Left lung (tissue), 10 donors: ENCODE measurements around the gene ALK. TPM values are rescaled to one million over a fixed set of nuclear protein-coding genes. Genes with fewer than 3 reads are reported as not detected.

Experiments used
- ATAC-seq: fragments of 200-7000 bp; cut with Tn5 transposase; one replicate; pipeline ENCODE4 v1.9.1; 2020; ENCODE audit warnings: moderate library complexity
- DNase-seq, 4 donors: peaks; one replicate each; pipeline ENCODE4 v3.0.0-alpha.2; 2013 to 2020
- H3K27ac ChIP-seq, 2 donors: fragments of 200-600 bp; sonication (generic) in 1 of 2; one replicate each; pipeline versions ENCODE4 v1.5.0 to v1.8.0; 2020 to 2021
- H3K27me3 ChIP-seq, 2 donors: fragments of 200-600 bp; sonication (generic) in 1 of 2; one replicate each; pipeline versions ENCODE4 v1.5.0 to v1.8.0; 2020 to 2021
- H3K36me3 ChIP-seq, 2 donors: fragments of 200-600 bp; sonication (generic) in 1 of 2; one replicate each; pipeline versions ENCODE4 v1.5.0 to v1.8.0; 2020 to 2021
- H3K4me1 ChIP-seq, 2 donors: fragments of 200-600 bp; one replicate each; pipeline ENCODE4 v1.8.0; 2021
- H3K4me3 ChIP-seq, 2 donors: fragments of 200-600 bp; sonication (generic) in 1 of 2; one replicate each; pipeline versions ENCODE4 v1.5.0 to v1.8.0; 2020 to 2021; ENCODE audit warnings: mild to moderate bottlenecking in 1 of 2
- H3K9me3 ChIP-seq, 2 donors: fragments of 200-600 bp; sonication (generic) in 1 of 2; one replicate each; pipeline versions ENCODE4 v1.5.0 to v1.8.0; 2020 to 2021
- intact Hi-C, 2 donors: fragments of 100-400 bp; cut with DNase I; formaldehyde crosslinking; loops; one replicate each; pipeline versions ENCODE4 v1.11.2 to v1.14.2; 2022
- polyA plus RNA-seq, 6 donors: library from polyadenylated mRNA; unstranded; fragments of 120-200 nt; gene quantifications; one replicate each; pipeline ENCODE4 v1.2.1, GENCODE V29; 2013; ENCODE audit not compliant: insufficient read length in 6 of 6
- total RNA-seq, 2 donors: library from RNA; stranded (reverse); fragmentation: NEBNext Ultra II Directional; extraction: Animal tissue kit (Norgen Biotek cat#: 25700); gene quantifications; one replicate each; pipeline ENCODE4 v1.2.1, GENCODE V29; 2021
- TF ChIP-seq, protein P1 (sequence below), 2 donors: fragments of 200-600 bp; sonication (generic) in 1 of 2; IDR thresholded peaks; one replicate each; pipeline versions ENCODE4 v1.5.0 to v1.8.0; 2021; ENCODE audit warnings: antibody characterized with exemption in 2 of 2
- donor health status: DM: no; HTN: yes; CAD: no.
- donor health status: DM: no; HTN: no; CAD: no.

The ALK gene
- total and polyA plus RNA-seq, 8 donors: 0.06 to 0.70 (median 0.12) TPM; not detected in 2

- Histone ChIP-seq H3K36me3 (no peaks in the 10 kb centered on the region), H3K9me3 (no peaks in the 10 kb centered on the region), H3K27ac (no peak overlapping the region), H3K27me3 (no peaks in the 10 kb centered on the region), H3K4me3 (no peak overlapping the region), H3K4me1 (no peaks in the 10 kb centered on the region)
- intact Hi-C loops: no loop called here
- TF ChIP-seq, protein P1, sequence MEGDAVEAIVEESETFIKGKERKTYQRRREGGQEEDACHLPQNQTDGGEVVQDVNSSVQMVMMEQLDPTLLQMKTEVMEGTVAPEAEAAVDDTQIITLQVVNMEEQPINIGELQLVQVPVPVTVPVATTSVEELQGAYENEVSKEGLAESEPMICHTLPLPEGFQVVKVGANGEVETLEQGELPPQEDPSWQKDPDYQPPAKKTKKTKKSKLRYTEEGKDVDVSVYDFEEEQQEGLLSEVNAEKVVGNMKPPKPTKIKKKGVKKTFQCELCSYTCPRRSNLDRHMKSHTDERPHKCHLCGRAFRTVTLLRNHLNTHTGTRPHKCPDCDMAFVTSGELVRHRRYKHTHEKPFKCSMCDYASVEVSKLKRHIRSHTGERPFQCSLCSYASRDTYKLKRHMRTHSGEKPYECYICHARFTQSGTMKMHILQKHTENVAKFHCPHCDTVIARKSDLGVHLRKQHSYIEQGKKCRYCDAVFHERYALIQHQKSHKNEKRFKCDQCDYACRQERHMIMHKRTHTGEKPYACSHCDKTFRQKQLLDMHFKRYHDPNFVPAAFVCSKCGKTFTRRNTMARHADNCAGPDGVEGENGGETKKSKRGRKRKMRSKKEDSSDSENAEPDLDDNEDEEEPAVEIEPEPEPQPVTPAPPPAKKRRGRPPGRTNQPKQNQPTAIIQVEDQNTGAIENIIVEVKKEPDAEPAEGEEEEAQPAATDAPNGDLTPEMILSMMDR (IDR thresholded peaks at IDR 0.05): no peak
- no peak for ATAC-seq
- no peak for DNase-seq
Observed at GRCh38 chr2:29487967-29488555, 433.3 kb downstream of the ALK start.

GRCh38 chr2:29485631-29486030, 435.8 kb downstream of the ALK start:
- ATAC-seq (no peak), DNase-seq (no peak)
- Histone ChIP-seq H3K4me1 (no peaks in the 10 kb centered on the region), H3K36me3 (no peaks in the 10 kb centered on the region), H3K27me3 (no peaks in the 10 kb centered on the region), H3K9me3 (no peaks in the 10 kb centered on the region), H3K27ac (no peak overlapping the region), H3K4me3 (no peak overlapping the region)
- TF ChIP-seq, protein P1 (IDR thresholded peaks at IDR 0.05): no peak
- intact Hi-C loops: no loop called here

DNA sequence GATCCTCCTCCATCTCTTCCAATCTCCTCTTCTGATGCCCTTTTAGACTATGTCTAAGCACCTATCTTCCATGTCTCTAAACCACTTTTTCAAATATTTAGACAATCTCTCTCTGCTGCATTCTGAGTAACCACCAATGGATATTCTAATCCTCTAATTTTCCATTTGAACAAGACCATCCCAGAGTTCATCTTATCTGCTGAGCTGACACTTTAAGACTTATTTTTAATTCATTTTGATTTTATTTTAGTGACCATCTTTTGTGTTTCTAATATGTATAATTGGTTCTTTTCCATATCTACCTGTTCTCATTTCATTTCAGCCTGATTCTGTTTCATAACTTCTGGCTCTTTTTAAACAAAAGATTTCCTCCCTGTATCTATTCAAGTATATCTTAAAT, 436.3 kb downstream of the ALK start:
- DNase-seq (no peak), ATAC-seq (no peak)
- Histone ChIP-seq H3K4me1 (no peaks in the 10 kb centered on the region), H3K36me3 (no peaks in the 10 kb centered on the region), H3K27me3 (no peaks in the 10 kb centered on the region), H3K9me3 (no peaks in the 10 kb centered on the region), H3K4me3 (no peak overlapping the region), H3K27ac (no peak overlapping the region)
- intact Hi-C loops: no loop called here
- TF ChIP-seq, protein P1 (IDR thresholded peaks at IDR 0.05): no peak

DNA sequence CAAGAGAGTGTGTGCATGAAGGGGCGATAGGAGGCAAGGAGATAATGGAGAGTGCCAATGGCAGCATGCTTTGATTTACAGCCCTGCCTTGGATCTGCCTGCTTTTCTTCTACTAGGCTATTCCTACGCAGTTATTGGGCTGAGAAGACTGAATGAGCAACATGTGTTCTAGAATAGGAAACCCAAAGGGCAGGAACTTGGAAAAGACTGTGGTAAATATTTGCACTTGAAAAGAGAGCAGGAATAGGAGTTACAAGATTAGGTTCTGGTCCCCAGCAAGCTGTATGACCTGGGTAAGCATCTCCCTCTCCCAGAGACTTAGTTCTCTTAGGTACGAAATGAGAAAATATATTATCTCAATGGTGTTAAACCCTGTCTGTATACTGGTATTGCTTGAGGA, 438.5 kb downstream of the ALK start:
- no peaks in the 10 kb centered on the region for H3K27me3 ChIP-seq
- DNase-seq: no peak
- intact Hi-C loops: no loop called here
- no peak overlapping the region for H3K4me3 ChIP-seq
- H3K9me3 ChIP-seq: no peaks in the 10 kb centered on the region
- no peaks in the 10 kb centered on the region for H3K36me3 ChIP-seq
- no peaks in the 10 kb centered on the region for H3K4me1 ChIP-seq
- no peak overlapping the region for H3K27ac ChIP-seq
- ATAC-seq: no peak
- TF ChIP-seq, protein P1 (IDR thresholded peaks at IDR 0.05): no peak

- H3K4me1 ChIP-seq: no peaks in the 10 kb centered on the region
- H3K27me3 ChIP-seq: no peaks in the 10 kb centered on the region
- TF ChIP-seq, protein P1 (IDR thresholded peaks at IDR 0.05): no peak
- DNase-seq (no peak), ATAC-seq (no peak)
- intact Hi-C loops: no loop called here
- no peaks in the 10 kb centered on the region for H3K9me3 ChIP-seq
- H3K4me3 ChIP-seq: no peak overlapping the region
- no peak overlapping the region for H3K27ac ChIP-seq
- no peaks in the 10 kb centered on the region for H3K36me3 ChIP-seq
Observed at GRCh38 chr2:29482348-29482747, 439.0 kb downstream of the ALK start.
